Colonic mucosa (tissue), 4 donors: ENCODE data around the gene ZSWIM6. TPM values are rescaled to one million over a fixed set of nuclear protein-coding genes. Genes with fewer than 3 reads are reported as not detected.
A peak's percentile ranks its signal among the peaks of the same experiment; 100 is the strongest.

ENCODE experiments used
- DNase-seq: peaks from one replicate; pipeline ENCODE4 v3.0.0-alpha.2; 2020
- H3K27ac ChIP-seq: fragments of 200-600 bp; one replicate; pipeline ENCODE4 v1.8.0; 2021
- H3K27me3 ChIP-seq: fragments of 200-600 bp; one replicate; pipeline ENCODE4 v1.8.0; 2021
- H3K36me3 ChIP-seq: fragments of 200-600 bp; one replicate; pipeline ENCODE4 v1.8.0; 2021
- H3K4me1 ChIP-seq: fragments of 200-600 bp; one replicate; pipeline ENCODE4 v1.8.0; 2021; ENCODE audit warnings: mild to moderate bottlenecking
- H3K4me3 ChIP-seq: fragments of 200-600 bp; one replicate; pipeline ENCODE4 v1.8.0; 2021
- H3K9ac ChIP-seq, 2 donors: one replicate each; pipeline ENCODE4 v1.7.0; 2013; ENCODE audit warnings: control low read depth in 2 of 2, low read depth in 2 of 2, low read length in 2 of 2
- H3K9me3 ChIP-seq: fragments of 200-600 bp; one replicate; pipeline ENCODE4 v1.8.0; 2021
- intact Hi-C: fragments of 100-400 bp; cut with DNase I; formaldehyde crosslinking; loops from one replicate; pipeline ENCODE4 v1.14.1; 2022
- total RNA-seq, 2 donors: library from RNA; stranded (reverse); fragmentation: NEBNext Ultra II Directional in 1 of 2; extraction: Animal tissue kit (Norgen Biotek cat#: 25700) in 1 of 2; gene quantifications; one replicate each; pipeline ENCODE4 v1.2.1, GENCODE V29; 2021
- TF ChIP-seq, protein P1 (sequence below): fragments of 200-600 bp; IDR thresholded peaks from one replicate; pipeline ENCODE4 v1.8.0; 2022; ENCODE audit warnings: antibody characterized with exemption, mild to moderate bottlenecking
- donor health status: healthy.
- donor health status: DM: no; HTN: no; CAD: no.
- donor health status: DM: no; HTN: no; CAD: no.

The ZSWIM6 gene
- total RNA-seq, 2 donors from 2014 or later = 16.4 to 24.5 TPM

DNA sequence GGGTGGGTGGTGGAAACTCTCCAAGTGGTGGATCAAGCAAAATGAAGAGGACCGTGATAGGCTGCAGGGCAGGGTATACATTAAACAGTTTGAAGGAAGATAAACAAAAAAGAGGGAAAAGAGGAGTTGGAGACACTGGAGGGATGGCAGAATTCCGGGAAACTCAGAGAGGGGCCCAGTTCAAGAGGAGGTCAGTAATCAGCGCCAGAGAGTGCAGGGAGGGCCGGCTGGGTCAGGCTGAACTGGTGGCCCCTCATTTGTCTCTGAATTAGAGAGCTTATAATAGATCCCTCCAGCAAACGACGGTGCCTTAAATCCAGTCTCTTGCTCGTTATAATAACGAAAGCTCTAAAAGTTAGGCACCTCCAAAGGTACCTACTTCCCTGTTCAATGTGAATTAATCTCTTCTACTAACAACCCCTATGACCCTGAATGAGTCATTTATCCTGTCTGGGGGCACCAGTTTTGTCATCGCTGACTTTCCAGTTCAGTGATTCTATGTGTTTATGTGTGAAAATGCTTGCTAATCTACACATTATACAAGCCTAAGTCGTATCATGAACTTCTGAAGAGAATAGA, 2.4 kb upstream of the ZSWIM6 start:
- Histone ChIP-seq H3K36me3 (no peaks in the 10 kb centered on the region), H3K4me3 (peak overlapping the region; percentile 77), H3K27ac (peak overlapping the region; percentile 97), H3K27me3 (no peaks in the 10 kb centered on the region), H3K9me3 (no peaks in the 10 kb centered on the region), H3K4me1 (no peaks in the 10 kb centered on the region), H3K9ac (peak overlapping the region in 1 of 2 donors; percentile 76)
- no peak for DNase-seq
- intact Hi-C loops = loop anchor here (10.0 kb wide), 1 partner anchor 325 kb away; no protein-coding TSS in a partner anchor
- TF ChIP-seq, protein P1, sequence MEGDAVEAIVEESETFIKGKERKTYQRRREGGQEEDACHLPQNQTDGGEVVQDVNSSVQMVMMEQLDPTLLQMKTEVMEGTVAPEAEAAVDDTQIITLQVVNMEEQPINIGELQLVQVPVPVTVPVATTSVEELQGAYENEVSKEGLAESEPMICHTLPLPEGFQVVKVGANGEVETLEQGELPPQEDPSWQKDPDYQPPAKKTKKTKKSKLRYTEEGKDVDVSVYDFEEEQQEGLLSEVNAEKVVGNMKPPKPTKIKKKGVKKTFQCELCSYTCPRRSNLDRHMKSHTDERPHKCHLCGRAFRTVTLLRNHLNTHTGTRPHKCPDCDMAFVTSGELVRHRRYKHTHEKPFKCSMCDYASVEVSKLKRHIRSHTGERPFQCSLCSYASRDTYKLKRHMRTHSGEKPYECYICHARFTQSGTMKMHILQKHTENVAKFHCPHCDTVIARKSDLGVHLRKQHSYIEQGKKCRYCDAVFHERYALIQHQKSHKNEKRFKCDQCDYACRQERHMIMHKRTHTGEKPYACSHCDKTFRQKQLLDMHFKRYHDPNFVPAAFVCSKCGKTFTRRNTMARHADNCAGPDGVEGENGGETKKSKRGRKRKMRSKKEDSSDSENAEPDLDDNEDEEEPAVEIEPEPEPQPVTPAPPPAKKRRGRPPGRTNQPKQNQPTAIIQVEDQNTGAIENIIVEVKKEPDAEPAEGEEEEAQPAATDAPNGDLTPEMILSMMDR = no peak

DNA sequence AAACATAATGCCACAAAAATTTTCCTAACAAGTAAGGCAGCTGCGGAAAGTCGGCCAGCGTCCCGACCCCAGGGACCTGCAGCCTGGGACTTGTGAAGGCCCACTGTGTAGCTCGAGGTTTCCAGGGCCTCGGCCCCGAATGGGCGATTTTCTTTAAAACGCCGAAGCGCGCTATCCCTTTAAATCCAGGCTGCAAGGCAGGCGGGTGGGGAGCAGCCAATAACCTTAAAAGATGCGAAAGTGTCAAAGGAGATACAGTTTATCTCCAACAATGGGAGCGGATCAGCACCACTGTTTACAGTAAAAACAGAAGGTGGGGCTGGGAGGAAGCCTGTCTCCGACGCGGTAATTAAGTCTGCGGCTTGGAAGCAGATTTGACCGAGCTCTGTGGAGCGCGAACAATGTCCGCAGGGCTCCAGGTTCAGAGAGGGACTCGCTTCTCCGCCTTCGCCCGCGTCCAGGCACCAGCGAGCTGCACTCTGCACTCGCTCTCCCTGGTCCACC, 1.7 kb upstream of the ZSWIM6 start:
- TF ChIP-seq, protein P1 = no peak
- peak overlapping the region; percentile 77 for H3K4me3 ChIP-seq
- no peaks in the 10 kb centered on the region for H3K27me3 ChIP-seq
- no peaks in the 10 kb centered on the region for H3K9me3 ChIP-seq
- H3K36me3 ChIP-seq = no peaks in the 10 kb centered on the region
- intact Hi-C loops = loop anchor here (10.0 kb wide), 1 partner anchor 324 kb away; no protein-coding TSS in a partner anchor
- H3K27ac ChIP-seq = peak overlapping the region; percentile 97
- H3K9ac ChIP-seq = peak overlapping the region; percentile 76 to 96
- peak; percentile 81 for DNase-seq
- H3K4me1 ChIP-seq = no peaks in the 10 kb centered on the region

DNA sequence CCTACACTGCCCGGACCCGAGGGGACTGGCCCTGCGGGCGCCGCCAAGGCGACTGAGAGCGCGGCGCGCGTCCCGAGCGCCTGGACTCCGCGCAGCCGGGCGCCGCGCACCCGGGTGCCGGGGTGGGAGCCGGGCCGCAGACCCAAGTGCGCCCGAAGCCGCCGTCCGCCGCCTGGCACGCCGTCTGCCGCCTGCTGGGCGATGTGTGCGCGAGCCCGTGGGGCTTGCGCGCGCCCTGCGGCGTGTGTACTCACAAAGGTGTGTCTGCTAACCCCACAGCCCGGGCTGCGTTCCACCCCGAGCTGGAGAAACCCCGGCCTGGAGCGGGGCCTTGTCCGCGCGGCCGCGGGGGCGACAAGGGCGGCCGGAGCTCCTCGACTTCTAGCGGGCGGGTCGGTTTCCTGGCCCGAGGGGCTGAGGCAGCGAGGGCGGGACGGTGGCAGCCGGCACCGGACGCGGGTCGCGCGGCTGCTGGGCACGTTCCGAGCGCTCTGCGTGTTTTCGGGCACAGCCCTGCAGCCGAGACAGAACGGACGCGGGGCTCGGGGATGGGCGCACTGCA, 1.1 kb upstream of the ZSWIM6 start:
- intact Hi-C loops = loop anchor here (10.0 kb wide), 1 partner anchor 324 kb away; no protein-coding TSS in a partner anchor
- peak; percentile 79 for DNase-seq
- TF ChIP-seq, protein P1 = peak; percentile 25
- H3K27me3 ChIP-seq = no peaks in the 10 kb centered on the region
- H3K9me3 ChIP-seq = no peaks in the 10 kb centered on the region
- H3K4me3 ChIP-seq = peak overlapping the region; percentile 77
- no peaks in the 10 kb centered on the region for H3K36me3 ChIP-seq
- H3K4me1 ChIP-seq = no peaks in the 10 kb centered on the region
- H3K9ac ChIP-seq = peak overlapping the region; percentile 76 to 96
- H3K27ac ChIP-seq = peak overlapping the region; percentile 97

DNA sequence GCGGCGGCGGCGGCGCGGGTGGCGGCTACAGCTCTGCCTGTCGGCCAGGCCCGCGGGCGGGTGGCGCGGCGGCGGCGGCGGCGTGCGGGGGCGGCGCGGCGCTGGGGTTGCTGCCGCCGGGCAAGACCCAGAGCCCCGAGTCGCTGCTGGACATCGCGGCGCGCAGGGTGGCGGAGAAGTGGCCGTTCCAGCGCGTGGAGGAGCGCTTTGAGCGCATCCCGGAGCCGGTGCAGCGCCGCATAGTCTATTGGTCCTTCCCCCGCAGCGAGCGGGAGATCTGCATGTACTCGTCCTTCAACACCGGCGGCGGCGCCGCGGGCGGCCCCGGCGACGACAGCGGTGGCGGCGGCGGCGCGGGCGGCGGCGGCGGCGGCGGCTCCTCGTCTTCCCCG, 296 bp downstream of the ZSWIM6 start:
- H3K4me1 ChIP-seq = no peaks in the 10 kb centered on the region
- H3K4me3 ChIP-seq = peak overlapping the region; percentile 28
- no peaks in the 10 kb centered on the region for H3K9me3 ChIP-seq
- intact Hi-C loops = loop anchor here (10.0 kb wide), 1 partner anchor 322 kb away; no protein-coding TSS in a partner anchor
- no peaks in the 10 kb centered on the region for H3K27me3 ChIP-seq
- TF ChIP-seq, protein P1 = no peak
- H3K27ac ChIP-seq = peak overlapping the region; percentile 57
- DNase-seq = no peak
- H3K36me3 ChIP-seq = no peaks in the 10 kb centered on the region
- H3K9ac ChIP-seq = peak overlapping the region in 1 of 2 donors; percentile 84

DNA sequence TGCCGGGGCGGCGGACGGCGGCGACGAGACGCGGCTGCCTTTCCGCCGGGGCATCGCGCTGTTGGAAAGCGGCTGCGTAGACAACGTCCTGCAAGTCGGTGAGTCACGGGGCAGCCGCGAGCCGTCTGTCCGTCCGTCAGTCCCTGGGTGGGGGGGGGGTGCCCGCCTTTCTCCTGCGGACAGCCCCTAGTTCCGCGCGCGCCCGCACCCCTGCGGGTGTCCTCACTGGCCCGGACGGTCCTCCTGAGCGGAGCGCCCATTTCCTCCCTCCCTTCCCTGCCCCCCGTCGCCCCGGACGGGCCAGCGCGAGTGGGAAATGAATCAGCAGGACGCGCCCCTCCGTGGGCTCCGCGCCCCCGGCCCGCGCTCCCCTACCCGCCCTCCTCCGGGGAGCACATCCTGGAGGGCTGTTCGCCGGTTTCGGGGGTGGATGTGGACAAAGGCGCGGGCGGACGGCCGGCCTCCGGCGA, 828 bp downstream of the ZSWIM6 start:
- Histone ChIP-seq H3K36me3 (no peaks in the 10 kb centered on the region), H3K9me3 (no peaks in the 10 kb centered on the region), H3K4me1 (no peaks in the 10 kb centered on the region), H3K4me3 (peak overlapping the region; percentile 78), H3K27me3 (no peaks in the 10 kb centered on the region), H3K27ac (peak overlapping the region; percentile 83), H3K9ac (peak overlapping the region; percentile 82 to 83)
- TF ChIP-seq, protein P1 = no peak
- intact Hi-C loops = loop anchor here (10.0 kb wide), 1 partner anchor 322 kb away; no protein-coding TSS in a partner anchor
- DNase-seq = peak; percentile 54
